SK-N-SH (cell line): ENCODE results near the gene MAPK10. TPM values are rescaled to one million over a fixed set of nuclear protein-coding genes. Genes with fewer than 3 reads are reported as not detected.
A peak's percentile ranks its signal among the peaks of the same experiment; 100 is the strongest.

Experiments
- CTCF ChIA-PET: fragments of 300-600, 350-600 bp; formaldehyde crosslinking; extraction: SDS; loops from one replicate; lab custom pipeline; 2021; lab: Yijun Ruan, JAX
- POLR2A ChIA-PET: fragments of 350-600 bp; sonication (Branson Sonifier 250); formaldehyde crosslinking; extraction: SDS; loops from one replicate; lab custom pipeline; 2020; ENCODE audit warnings: antibody characterized with exemption, inconsistent platforms; lab: Yijun Ruan, JAX
- DNase-seq: peaks from one replicate; pipeline ENCODE4 v3.0.0; 2012
- H2AFZ ChIP-seq: fragments of 200-600 bp; sonication (generic); 2 replicates; pipeline ENCODE4 v1.8.1; 2016; ENCODE audit warnings: antibody characterized with exemption, mild to moderate bottlenecking, low read depth
- H3F3A ChIP-seq: fragments of 200-600 bp; sonication (generic); replicated peaks from 2 replicates; pipeline ENCODE3; 2016; ENCODE audit warnings: antibody characterized with exemption, mild to moderate bottlenecking; ENCODE audit not compliant: insufficient read depth
- H3K27ac ChIP-seq, 2 experiments: fragments of 200-500 bp in 1 of 2; fragments of 200-600 bp in 1 of 2; sonication (Bioruptor generic) in 1 of 2; sonication (generic), shearing (Covaris generic) in 1 of 2; 2 replicates each; pipeline versions ENCODE4 v1.5.1 to v1.6.1; 2014 to 2016; ENCODE audit warnings: low read depth in 2 of 2, inconsistent platforms in 1 of 2, low read length in 1 of 2, mild to moderate bottlenecking in 1 of 2, mixed read lengths in 1 of 2
- H3K27me3 ChIP-seq: fragments of 200-600 bp; sonication (generic), shearing (Covaris generic); 2 replicates; pipeline ENCODE4 v1.6.1; 2016; ENCODE audit warnings: mixed run types; ENCODE audit not compliant: insufficient read depth
- H3K36me3 ChIP-seq, 2 experiments: fragments of 200-500 bp in 1 of 2; fragments of 200-600 bp in 1 of 2; sonication (Bioruptor generic) in 1 of 2; sonication (generic) in 1 of 2; replicated peaks in 1 of 2; 2 replicates each; pipeline versions ENCODE3 to v1.5.1; 2014 to 2016; ENCODE audit warnings: low read length in 1 of 2, mild to moderate bottlenecking in 1 of 2; ENCODE audit not compliant: insufficient read depth in 2 of 2, control insufficient read depth in 1 of 2
- H3K4me1 ChIP-seq, 2 experiments: fragments of 200-500 bp in 1 of 2; fragments of 200-600 bp in 1 of 2; sonication (Bioruptor generic) in 1 of 2; sonication (generic), shearing (Covaris generic) in 1 of 2; 2 replicates each; pipeline versions ENCODE4 v1.5.1 to v1.6.1; 2014 to 2016; ENCODE audit warnings: low read depth in 1 of 2, low read length in 1 of 2, mixed run types in 1 of 2; ENCODE audit not compliant: insufficient read depth in 2 of 2, control insufficient read depth in 1 of 2
- H3K4me2 ChIP-seq: fragments of 200-600 bp; sonication (generic), shearing (Covaris generic); 2 replicates; pipeline ENCODE4 v1.6.1; 2017; ENCODE audit warnings: mixed run types
- H3K4me3 ChIP-seq, 2 experiments: fragments of 200-500 bp in 1 of 2; fragments of 200-600 bp in 1 of 2; sonication (Bioruptor generic) in 1 of 2; sonication (generic), shearing (Covaris generic) in 1 of 2; 2 replicates each; pipeline versions ENCODE4 v1.5.1 to v1.8.1; 2014 to 2016; ENCODE audit warnings: low read depth in 2 of 2, inconsistent platforms in 1 of 2, low read length in 1 of 2, mild to moderate bottlenecking in 1 of 2, mixed read lengths in 1 of 2, moderate library complexity in 1 of 2
- H3K79me2 ChIP-seq: fragments of 200-600 bp; sonication (generic); 2 replicates; pipeline ENCODE4 v1.8.1; 2017; ENCODE audit warnings: mild to moderate bottlenecking; ENCODE audit not compliant: insufficient read depth
- H3K9ac ChIP-seq: fragments of 200-600 bp; sonication (generic); 2 replicates; pipeline ENCODE4 v1.6.1; 2017; ENCODE audit warnings: mixed run types
- H3K9me2 ChIP-seq: fragments of 200-600 bp; sonication (generic); 2 replicates; pipeline ENCODE4 v1.6.1; 2017; ENCODE audit warnings: mixed run types
- H3K9me3 ChIP-seq: fragments of 200-600 bp; sonication (generic); 2 replicates; pipeline ENCODE4 v1.6.1; 2017; ENCODE audit warnings: mixed run types, mild to moderate bottlenecking, moderate library complexity
- H4K20me1 ChIP-seq: fragments of 200-600 bp; sonication (generic); 2 replicates; pipeline ENCODE4 v1.6.1; 2017; ENCODE audit warnings: mild to moderate bottlenecking, mixed run types; ENCODE audit not compliant: insufficient read depth
- EZH2phosphoT487 ChIP-seq: fragments of 200-600 bp; sonication (generic); IDR thresholded peaks from 2 replicates; pipeline ENCODE4 v1.6.1; 2017; ENCODE audit warnings: low read depth, mixed run types, mild to moderate bottlenecking, antibody characterized with exemption, moderate library complexity, borderline replicate concordance
- FOXM1 ChIP-seq: IDR thresholded peaks from 2 replicates; pipeline ENCODE4 v1.4.0; 2012; ENCODE audit warnings: low read depth, mild to moderate bottlenecking
- GABPA ChIP-seq: IDR thresholded peaks from 2 replicates; pipeline ENCODE4 v1.4.0; 2012; ENCODE audit warnings: low read depth, mild to moderate bottlenecking
- GATA2 ChIP-seq: sonication (generic); formaldehyde crosslinking; IDR thresholded peaks from 2 replicates; pipeline ENCODE4 v1.5.0; 2020; ENCODE audit warnings: mild to moderate bottlenecking, missing genetic modification reagents
- JUND ChIP-seq: IDR thresholded peaks from 2 replicates; pipeline ENCODE4 v1.4.0; 2012
- PBX3 ChIP-seq: IDR thresholded peaks from 2 replicates; pipeline ENCODE4; 2012
- POLR2AphosphoS5 ChIP-seq: IDR thresholded peaks from 2 replicates; pipeline ENCODE4 v1.6.1; 2012; ENCODE audit warnings: low read depth, low read length
- REST ChIP-seq: IDR thresholded peaks from 2 replicates; pipeline ENCODE4 v1.6.1; 2012; ENCODE audit warnings: mild to moderate bottlenecking, low read depth, low read length, moderate library complexity
- USF2 ChIP-seq: fragments of 150-350 bp; IDR thresholded peaks from 2 replicates; pipeline ENCODE4 v1.6.1; 2017; ENCODE audit warnings: antibody characterized with exemption, low read length, low read depth, borderline replicate concordance
- ZBTB33 ChIP-seq: IDR thresholded peaks from 2 replicates; pipeline ENCODE4 v1.4.0; 2012; ENCODE audit warnings: low read depth, borderline replicate concordance
- polyA plus RNA-seq, 3 experiments: library from polyadenylated mRNA; depleted of rRNA; stranded (reverse); fragments of >200 nt; gene quantifications; 2 replicates each; pipeline ENCODE4 v1.2.3, GENCODE V29; 2012

MAPK10 gene
- polyA plus RNA-seq, 1 of the 3 experiments (the other 2 are of a cell fraction): 8.1 TPM

GRCh38 chr4:86307432-86307831 lies 52.4 kb downstream of the MAPK10 start:
- CTCF ChIA-PET: interaction anchor here (1.0 to 1.1 kb wide), 3 partner anchors 28 to 615 kb away, joined by 3 read pairs; no protein-coding TSS in a partner anchor
- no peaks in the 10 kb centered on the region for H3K27me3 ChIP-seq
- H3K9me3 ChIP-seq: no peaks in the 10 kb centered on the region
- no peaks in the 10 kb centered on the region for H3K36me3 ChIP-seq
- H3K9ac ChIP-seq: no peak overlapping the region
- H3K27ac ChIP-seq: peak overlapping the region; percentile 51 to 77; a peak in 2 of 4 replicates
- H3K4me2 ChIP-seq: no peak overlapping the region
- H3F3A ChIP-seq: peaks cover 14% of the 10 kb centered on the region
- POLR2A ChIA-PET: no interaction called here
- H2AFZ ChIP-seq: no peak overlapping the region
- H4K20me1 ChIP-seq: no peaks in the 10 kb centered on the region
- peaks cover 3% of the 10 kb centered on the region in 2 experiments; a peak in 3 of 4 replicates for H3K4me1 ChIP-seq
- no peak overlapping the region for H3K4me3 ChIP-seq
- TF ChIP-seq USF2 (no peak), GATA2 (CRISPR knock-in tag) (no peak), JUND (no peak), ZBTB33 (no peak), REST (no peak), FOXM1 (no peak), EZH2phosphoT487 (no peak), GABPA (no peak), POLR2AphosphoS5 (no peak), PBX3 (no peak)
- H3K79me2 ChIP-seq: no peaks in the 10 kb centered on the region
- no peaks in the 10 kb centered on the region for H3K9me2 ChIP-seq
- no peak for DNase-seq
